ENCODE measurements around the gene TMEM141.
"Not testable (repeated sequence)": the region's sequence is repeated elsewhere in the genome, so short reads cannot be mapped to it uniquely, and the experiment has no call there.

Gene TMEM141

DNA sequence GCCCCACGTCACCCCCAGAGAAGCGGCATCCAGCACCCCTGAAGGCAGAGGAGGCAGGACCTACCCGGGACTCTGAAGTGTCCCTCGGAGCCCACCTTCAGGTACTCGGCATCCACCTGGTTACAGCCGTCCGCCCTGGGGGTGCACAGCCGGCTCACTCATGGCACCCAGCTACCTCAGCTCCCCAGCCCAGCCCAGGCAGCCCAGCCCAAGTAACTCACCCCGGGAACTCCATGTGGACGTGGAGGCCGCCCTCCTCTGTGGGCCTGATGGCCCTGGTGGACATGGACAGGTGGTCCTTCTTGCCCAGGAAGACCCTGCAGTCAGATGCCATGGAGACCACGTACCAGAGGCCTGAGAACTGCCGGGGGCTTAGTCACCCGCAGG is 27.5 kb upstream of the TMEM141 start:
- WGBS, 2 donors (ENCODE audit: extremely low coverage in 2 of 2, insufficient read length in 2 of 2, insufficient replicate concordance in 1 of 2), result no CpG with 5 or more reads among the region's 14 CpGs
- H2BK120ac ChIP-seq (ENCODE audit: low read depth, low read length), result no peak overlapping the region
- peak overlapping the region; percentile 99 for H2AK5ac ChIP-seq (ENCODE audit: low read depth, low read length)
- no peak for DNase-seq (ENCODE audit: low spot score)
- no peaks in the 10 kb centered on the region for H3K79me1 ChIP-seq (ENCODE audit: low read depth, low read length)
- H4K91ac ChIP-seq (ENCODE audit: low read depth, low read length, poor library complexity), result peak overlapping the region; percentile 85
- no peak overlapping the region for H2AFZ ChIP-seq (ENCODE audit: low read length)
- peak overlapping the region; percentile 7 for H2BK12ac ChIP-seq (ENCODE audit: low read length)
- H3K4me2 ChIP-seq (ENCODE audit: insufficient read depth, low read length, poor library complexity, severe bottlenecking), result peak overlapping the region; percentile 18
- H3K18ac ChIP-seq (ENCODE audit: low read length), result peak overlapping the region; percentile 97
- peak overlapping the region; percentile 9 for H3K14ac ChIP-seq (ENCODE audit: low read length)
- H2BK5ac ChIP-seq (ENCODE audit: low read length), result peak overlapping the region; percentile 93
- H3K9me3 ChIP-seq (replicated peaks in 1 of 2; ENCODE audit: control insufficient read depth in 2 of 2, insufficient read depth in 1 of 2, low read depth in 1 of 2, low read length in 2 of 2), result no peaks in the 10 kb centered on the region
- no peaks in the 10 kb centered on the region for H3K36me3 ChIP-seq (replicated peaks in 1 of 2; ENCODE audit: control insufficient read depth in 2 of 2, insufficient read depth in 2 of 2, low read length in 2 of 2)
- H3K9ac ChIP-seq (ENCODE audit: low read depth, low read length, poor library complexity), result no peak overlapping the region
- H4K8ac ChIP-seq (ENCODE audit: low read depth, low read length), result no peak overlapping the region
- peaks cover 11% of the 10 kb centered on the region in 2 donors for H3K4me1 ChIP-seq (ENCODE audit: control insufficient read depth in 2 of 2, insufficient read depth in 1 of 2, low read depth in 1 of 2, low read length in 2 of 2)
- H3K4ac ChIP-seq (ENCODE audit: low read length), result peak overlapping the region; percentile 89
- no peak overlapping the region for H3K27ac ChIP-seq (replicated peaks; ENCODE audit: low read length)
- peaks cover 0 to 9% (median 2%) of the 10 kb centered on the region in 3 experiments for H3K27me3 ChIP-seq (ENCODE audit: control insufficient read depth in 3 of 3, insufficient read depth in 3 of 3, low read depth in 1 of 3, low read length in 3 of 3)
- H2BK15ac ChIP-seq (ENCODE audit: low read length), result peak overlapping the region; percentile 99
- H3K23ac ChIP-seq (ENCODE audit: low read depth, low read length, poor library complexity), result peak overlapping the region; percentile 85
- no peak overlapping the region for H3K4me3 ChIP-seq (ENCODE audit: low read length in 2 of 2)

DNA sequence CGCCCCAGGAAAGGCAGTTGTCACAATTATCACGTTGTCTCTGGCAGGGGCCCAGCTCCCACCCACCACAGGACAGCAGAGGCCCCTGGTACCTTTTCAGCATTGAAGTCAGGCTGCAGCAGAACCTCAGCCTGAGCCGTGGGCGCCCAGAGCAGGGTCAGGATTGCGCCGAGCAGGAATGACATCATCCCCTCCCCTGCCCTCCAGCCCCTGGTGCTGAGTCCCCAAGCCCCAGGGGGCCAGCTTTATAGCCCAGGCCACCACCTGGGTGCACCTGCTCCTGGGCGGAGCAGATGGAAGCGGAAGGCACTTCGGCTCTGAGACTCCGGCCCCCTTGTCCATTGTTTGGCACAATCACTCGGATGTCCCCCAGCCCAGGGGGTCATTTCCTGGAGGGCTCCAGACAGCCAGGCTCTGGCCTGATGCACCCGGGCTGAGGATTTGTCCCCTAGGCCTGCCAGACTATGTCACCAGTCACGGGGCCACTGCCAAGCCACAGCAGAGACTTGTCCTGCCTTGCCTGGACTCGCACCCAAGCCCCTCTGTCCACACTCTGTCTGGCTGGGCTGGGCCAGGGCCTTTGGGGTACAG is 26.7 kb upstream of the TMEM141 start, which contains the start of gene LCN15:
Gene LCN15, minus strand, starts transcription at position 218 of the 591 bp plus-strand sequence. Its CDS starts 30 bp downstream, at position 188.
- H2BK15ac ChIP-seq (ENCODE audit: low read length), result peak within 1 kb of the TSS; percentile 99
- H2BK12ac ChIP-seq (ENCODE audit: low read length), result peak within 1 kb of the TSS; percentile 97
- peak within 1 kb of the TSS; percentile 85 for H3K23ac ChIP-seq (ENCODE audit: low read depth, low read length, poor library complexity)
- H4K91ac ChIP-seq (ENCODE audit: low read depth, low read length, poor library complexity), result peak within 1 kb of the TSS; percentile 85
- no peak within 1 kb of the TSS for H2AFZ ChIP-seq (ENCODE audit: low read length)
- H3K27ac ChIP-seq (replicated peaks; ENCODE audit: low read length), result peak within 1 kb of the TSS; percentile 46
- peak within 1 kb of the TSS; percentile 99 for H2AK5ac ChIP-seq (ENCODE audit: low read depth, low read length)
- no peaks in the 10 kb centered on the region for H3K9me3 ChIP-seq (replicated peaks in 1 of 2; ENCODE audit: control insufficient read depth in 2 of 2, insufficient read depth in 1 of 2, low read depth in 1 of 2, low read length in 2 of 2)
- no CpG with 5 or more reads among the region's 14 CpGs for WGBS, 2 donors (ENCODE audit: extremely low coverage in 2 of 2, insufficient read length in 2 of 2, insufficient replicate concordance in 1 of 2)
- no peak within 1 kb of the TSS for H4K8ac ChIP-seq (ENCODE audit: low read depth, low read length)
- no peak for DNase-seq (ENCODE audit: low spot score)
- H3K9ac ChIP-seq (ENCODE audit: low read depth, low read length, poor library complexity), result peak within 1 kb of the TSS; percentile 77
- peak within 1 kb of the TSS; percentile 18 for H3K4me2 ChIP-seq (ENCODE audit: insufficient read depth, low read length, poor library complexity, severe bottlenecking)
- H3K4me1 ChIP-seq (ENCODE audit: control insufficient read depth in 2 of 2, insufficient read depth in 1 of 2, low read depth in 1 of 2, low read length in 2 of 2), result peaks cover 10 to 11% of the 10 kb centered on the region in 2 donors
- H2BK120ac ChIP-seq (ENCODE audit: low read depth, low read length), result peak within 1 kb of the TSS; percentile 87
- H3K79me1 ChIP-seq (ENCODE audit: low read depth, low read length), result no peaks in the 10 kb centered on the region
- peak within 1 kb of the TSS; percentile 9 for H3K14ac ChIP-seq (ENCODE audit: low read length)
- H3K36me3 ChIP-seq (replicated peaks in 1 of 2; ENCODE audit: control insufficient read depth in 2 of 2, insufficient read depth in 2 of 2, low read length in 2 of 2), result no peaks in the 10 kb centered on the region
- H3K4me3 ChIP-seq (ENCODE audit: low read length in 2 of 2), result no peak within 1 kb of the TSS
- peak within 1 kb of the TSS; percentile 97 for H3K18ac ChIP-seq (ENCODE audit: low read length)
- H3K27me3 ChIP-seq (ENCODE audit: control insufficient read depth in 3 of 3, insufficient read depth in 3 of 3, low read depth in 1 of 3, low read length in 3 of 3), result peaks cover 0 to 9% (median 2%) of the 10 kb centered on the region in 3 experiments
- peak within 1 kb of the TSS; percentile 93 for H2BK5ac ChIP-seq (ENCODE audit: low read length)
- peak within 1 kb of the TSS; percentile 89 for H3K4ac ChIP-seq (ENCODE audit: low read length)

DNA sequence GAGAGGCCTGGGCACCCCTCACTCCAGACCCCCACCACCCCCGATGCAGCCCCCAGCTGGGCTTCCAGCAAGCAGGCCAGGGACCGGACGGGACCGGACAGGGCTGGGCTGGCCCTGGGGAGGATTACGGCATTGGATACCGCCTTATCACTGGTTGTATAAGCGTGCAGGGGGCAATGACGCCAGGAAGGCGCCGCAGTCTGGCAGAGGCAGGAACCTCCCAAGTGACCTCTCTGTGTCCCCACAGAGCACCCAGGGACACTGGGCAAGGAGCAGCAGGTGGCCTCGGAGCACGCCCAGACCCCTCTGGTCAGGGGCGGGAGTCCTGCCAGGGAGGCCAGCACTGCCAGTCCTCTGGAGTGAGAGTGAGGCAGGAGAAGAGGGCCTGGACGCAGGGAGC is 26.1 kb upstream of the TMEM141 start:
- no CpG with 5 or more reads among the region's 14 CpGs for WGBS, 2 donors (ENCODE audit: extremely low coverage in 2 of 2, insufficient read length in 2 of 2, insufficient replicate concordance in 1 of 2)
- Histone ChIP-seq H3K4me3 (ENCODE audit: low read length in 2 of 2) (no peak overlapping the region), H3K36me3 (replicated peaks in 1 of 2; ENCODE audit: control insufficient read depth in 2 of 2, insufficient read depth in 2 of 2, low read length in 2 of 2) (no peaks in the 10 kb centered on the region)

DNA sequence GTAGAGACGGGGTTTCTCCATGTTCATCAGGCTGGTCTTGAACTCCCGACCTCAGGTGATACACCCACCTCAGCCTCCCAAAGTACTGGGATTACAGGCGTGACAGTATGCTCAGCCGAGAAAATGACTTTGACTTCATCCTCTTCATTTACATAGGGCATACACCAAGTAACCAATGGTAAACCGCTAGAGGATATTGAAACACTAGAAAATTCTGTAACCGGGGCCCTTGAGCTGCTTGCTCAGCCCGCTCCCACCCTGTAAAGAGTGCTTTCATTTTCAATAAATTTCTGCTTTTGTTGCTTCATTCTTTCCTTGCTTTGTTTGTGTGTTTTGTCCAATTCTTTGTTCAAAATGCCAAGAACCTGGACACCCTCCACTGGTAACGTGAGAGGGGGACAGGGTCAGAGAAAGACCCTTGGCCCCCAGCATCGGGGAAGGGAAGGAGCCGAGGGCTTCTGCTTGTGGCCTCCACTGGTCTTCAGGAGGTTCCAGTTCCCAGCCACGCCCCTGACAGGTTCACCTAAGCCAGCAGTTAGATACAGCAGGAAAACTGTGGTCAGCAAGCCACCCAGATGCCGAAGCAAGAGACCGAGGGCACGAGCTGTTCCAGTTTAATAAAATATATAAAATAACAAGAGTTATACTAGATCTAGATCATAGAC is 25.3 kb upstream of the TMEM141 start:
- not testable (repeated sequence) for H3K23ac ChIP-seq (ENCODE audit: low read depth, low read length, poor library complexity); H2AFZ ChIP-seq (ENCODE audit: low read length); H3K14ac ChIP-seq (ENCODE audit: low read length); H3K27me3 ChIP-seq (ENCODE audit: control insufficient read depth in 3 of 3, insufficient read depth in 3 of 3, low read depth in 1 of 3, low read length in 3 of 3); H3K36me3 ChIP-seq (replicated peaks in 1 of 2; ENCODE audit: control insufficient read depth in 2 of 2, insufficient read depth in 2 of 2, low read length in 2 of 2); H3K4me3 ChIP-seq (ENCODE audit: low read length in 2 of 2); H3K4ac ChIP-seq (ENCODE audit: low read length); H2BK120ac ChIP-seq (ENCODE audit: low read depth, low read length); H4K91ac ChIP-seq (ENCODE audit: low read depth, low read length, poor library complexity); DNase-seq (ENCODE audit: low spot score); H3K27ac ChIP-seq (replicated peaks; ENCODE audit: low read length); H3K18ac ChIP-seq (ENCODE audit: low read length); H3K4me2 ChIP-seq (ENCODE audit: insufficient read depth, low read length, poor library complexity, severe bottlenecking); H3K79me1 ChIP-seq (ENCODE audit: low read depth, low read length); H3K9me3 ChIP-seq (replicated peaks in 1 of 2; ENCODE audit: control insufficient read depth in 2 of 2, insufficient read depth in 1 of 2, low read depth in 1 of 2, low read length in 2 of 2); H4K8ac ChIP-seq (ENCODE audit: low read depth, low read length); H3K9ac ChIP-seq (ENCODE audit: low read depth, low read length, poor library complexity); H2AK5ac ChIP-seq (ENCODE audit: low read depth, low read length); H2BK12ac ChIP-seq (ENCODE audit: low read length); H2BK5ac ChIP-seq (ENCODE audit: low read length)
- no CpG with 5 or more reads among the region's 14 CpGs for WGBS, 2 donors (ENCODE audit: extremely low coverage in 2 of 2, insufficient read length in 2 of 2, insufficient replicate concordance in 1 of 2)
- Histone ChIP-seq H3K4me1 (ENCODE audit: control insufficient read depth in 2 of 2, insufficient read depth in 1 of 2, low read depth in 1 of 2, low read length in 2 of 2) (peaks cover 6 to 13% of the 10 kb centered on the region in 2 donors), H2BK15ac (ENCODE audit: low read length) (peak overlapping the region; percentile 87)

More for the DNA sequence above, 26.1 kb upstream of the TMEM141 start:
- Histone ChIP-seq H2AK5ac (ENCODE audit: low read depth, low read length) (peak overlapping the region; percentile 99), H3K4me1 (ENCODE audit: control insufficient read depth in 2 of 2, insufficient read depth in 1 of 2, low read depth in 1 of 2, low read length in 2 of 2) (peaks cover 9 to 13% of the 10 kb centered on the region in 2 donors), H2BK15ac (ENCODE audit: low read length) (no peak overlapping the region), H3K4ac (ENCODE audit: low read length) (peak overlapping the region; percentile 10), H3K14ac (ENCODE audit: low read length) (no peak overlapping the region), H3K9me3 (replicated peaks in 1 of 2; ENCODE audit: control insufficient read depth in 2 of 2, insufficient read depth in 1 of 2, low read depth in 1 of 2, low read length in 2 of 2) (no peaks in the 10 kb centered on the region), H3K79me1 (ENCODE audit: low read depth, low read length) (no peaks in the 10 kb centered on the region), H2BK12ac (ENCODE audit: low read length) (peak overlapping the region; percentile 41), H4K91ac (ENCODE audit: low read depth, low read length, poor library complexity) (no peak overlapping the region), H3K4me2 (ENCODE audit: insufficient read depth, low read length, poor library complexity, severe bottlenecking) (no peak overlapping the region), H3K27me3 (ENCODE audit: control insufficient read depth in 3 of 3, insufficient read depth in 3 of 3, low read depth in 1 of 3, low read length in 3 of 3) (peaks cover 0 to 9% (median 2%) of the 10 kb centered on the region in 3 experiments), H3K27ac (replicated peaks; ENCODE audit: low read length) (no peak overlapping the region), H4K8ac (ENCODE audit: low read depth, low read length) (no peak overlapping the region), H2BK5ac (ENCODE audit: low read length) (peak overlapping the region; percentile 75), H3K9ac (ENCODE audit: low read depth, low read length, poor library complexity) (peak overlapping the region; percentile 50), H3K18ac (ENCODE audit: low read length) (peak overlapping the region; percentile 84), H2AFZ (ENCODE audit: low read length) (no peak overlapping the region), H2BK120ac (ENCODE audit: low read depth, low read length) (peak overlapping the region; percentile 87), H3K23ac (ENCODE audit: low read depth, low read length, poor library complexity) (no peak overlapping the region)
- DNase-seq (ENCODE audit: low spot score), result no peak
